GM20000 (cell line): ENCODE data around the gene TUBB1.

Experiments used
- DNase-seq: peaks from one replicate; pipeline ENCODE4 v3.0.0; 2012; ENCODE audit warnings: low spot score
- CTCF ChIP-seq: IDR thresholded peaks from 2 replicates; pipeline ENCODE4 v1.5.1; 2012; ENCODE audit warnings: mild to moderate bottlenecking, control low read depth; ENCODE audit errors: extremely low read depth, missing control alignments

The TUBB1 gene

GRCh38 chr20:58985656-58986055, 33.6 kb upstream of the TUBB1 start:
- TF ChIP-seq CTCF, result no peak
- DNase-seq, result no peak

- no peak for TF ChIP-seq CTCF
- no peak for DNase-seq
Measured at GRCh38 chr20:58986286-58986967, 32.8 kb upstream of the TUBB1 start.

- no peak for DNase-seq
- TF ChIP-seq CTCF, result no peak
Measured at GRCh38 chr20:58986968-58987517, 32.2 kb upstream of the TUBB1 start.

GRCh38 chr20:58987790-58988564, 31.3 kb upstream of the TUBB1 start:
- DNase-seq, result no peak
- TF ChIP-seq CTCF, result no peak

- TF ChIP-seq CTCF, result no peak
- no peak for DNase-seq
Measured at GRCh38 chr20:58988565-58988882, 30.7 kb upstream of the TUBB1 start.

- DNase-seq, result no peak
- TF ChIP-seq CTCF, result no peak
Measured at GRCh38 chr20:58989196-58989595, 30.0 kb upstream of the TUBB1 start.

- no peak for DNase-seq
- TF ChIP-seq CTCF, result no peak
Measured at GRCh38 chr20:58990651-58991445, 28.4 kb upstream of the TUBB1 start.
